HG03045 (cell line): ENCODE data around the gene COG6.

Experiments used
- ATAC-seq: cut with Tn5 transposase; IDR thresholded peaks from one replicate; pipeline ENCODE4 v1.9.1; 2021; ENCODE audit warnings: mild to moderate bottlenecking, moderate library complexity; ENCODE audit not compliant: unreplicated experiment

Gene COG6

DNA sequence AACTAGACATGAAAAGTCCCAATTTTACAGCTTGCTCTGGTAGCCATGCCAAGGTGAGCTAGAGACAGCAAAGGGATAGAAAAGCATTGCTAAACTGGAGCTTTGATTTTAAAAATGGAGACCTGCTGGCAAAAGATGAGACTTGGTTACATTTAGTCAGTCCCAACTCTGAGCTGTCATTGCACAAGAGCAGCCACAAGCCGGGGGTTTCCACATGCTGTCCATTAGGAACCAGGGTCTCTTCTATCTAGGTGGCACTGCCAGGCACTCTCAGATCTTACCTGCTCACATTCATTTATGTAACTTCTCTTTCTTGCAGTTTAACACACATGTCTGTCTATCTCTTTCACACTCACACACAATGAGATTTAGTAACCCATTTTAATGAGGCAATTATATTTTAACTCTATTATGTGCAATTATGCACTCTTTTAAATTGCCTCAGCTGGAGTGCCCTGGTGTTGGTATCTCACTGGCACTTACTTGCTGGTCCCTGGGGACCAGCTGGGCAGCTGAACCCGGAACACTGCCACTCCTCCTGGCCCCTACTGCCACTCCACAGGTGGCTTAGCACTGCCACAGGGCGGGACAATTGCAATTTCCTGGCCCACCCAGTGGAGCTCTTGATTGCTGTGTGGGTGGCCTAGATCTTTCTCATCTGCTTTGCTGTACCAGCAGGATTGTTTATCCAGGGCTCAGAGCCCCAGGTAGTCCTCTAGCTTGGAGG, 112.5 kb downstream of the COG6 start:
- ATAC-seq, result no peak

DNA sequence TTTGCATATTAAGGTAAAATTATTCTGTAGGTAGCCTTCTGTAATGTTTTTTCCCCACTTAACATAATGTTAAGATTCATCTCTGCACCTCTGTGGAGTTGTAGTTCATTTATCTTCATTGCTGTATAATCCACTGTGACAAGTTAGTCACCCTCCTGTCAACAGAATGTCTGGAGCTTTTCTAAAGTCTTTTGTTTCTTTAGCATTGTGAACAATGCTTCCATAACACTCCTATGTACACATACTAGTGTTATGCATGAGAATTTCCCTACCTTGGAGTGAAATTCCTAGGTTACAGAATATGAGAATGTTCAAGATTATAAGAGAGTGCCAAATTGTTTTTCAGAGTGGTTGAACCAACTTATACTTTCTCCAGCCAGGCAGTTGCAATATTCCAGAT, 113.5 kb downstream of the COG6 start:
- ATAC-seq, result no peak

DNA sequence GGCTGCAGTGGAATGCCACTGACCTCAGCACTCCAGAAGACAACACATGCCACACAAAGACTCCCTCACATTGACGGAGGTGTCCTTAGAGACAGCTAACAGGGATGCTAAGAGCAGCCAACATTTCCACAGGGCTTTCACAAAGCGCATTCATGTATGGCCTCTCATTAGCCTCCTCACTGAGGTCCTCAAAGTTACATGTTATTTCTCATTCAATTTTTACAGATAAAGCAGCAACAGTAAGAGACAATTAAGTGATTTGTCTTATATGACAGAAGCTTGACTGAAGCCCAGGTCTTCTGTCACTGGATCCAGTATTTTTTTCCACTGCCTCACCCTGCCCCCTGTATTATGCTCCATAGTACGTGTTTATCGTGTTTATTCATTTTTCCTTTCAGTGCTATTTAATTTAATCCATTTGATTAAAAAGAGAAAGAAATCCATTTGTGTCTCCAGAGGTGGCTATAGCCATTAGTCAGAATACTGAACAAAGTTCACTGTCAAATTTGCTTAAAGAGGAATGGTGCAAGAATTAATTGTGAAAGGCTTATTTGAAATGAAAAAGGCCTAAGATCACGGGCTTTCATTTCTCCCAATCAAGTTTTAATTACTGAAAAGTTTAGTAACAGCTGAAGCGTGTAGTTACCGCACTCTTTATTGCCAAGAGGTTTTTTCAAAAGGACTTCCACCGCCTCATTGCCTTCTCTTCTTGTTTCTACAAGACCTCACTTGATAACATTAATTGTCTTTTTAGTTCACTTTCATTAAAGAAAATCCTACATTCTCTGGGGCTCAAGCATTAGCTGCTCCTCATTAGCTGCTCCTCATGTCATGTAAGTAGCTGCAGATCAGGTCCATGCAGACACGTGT, 115.0 kb downstream of the COG6 start:
- no peak for ATAC-seq

DNA sequence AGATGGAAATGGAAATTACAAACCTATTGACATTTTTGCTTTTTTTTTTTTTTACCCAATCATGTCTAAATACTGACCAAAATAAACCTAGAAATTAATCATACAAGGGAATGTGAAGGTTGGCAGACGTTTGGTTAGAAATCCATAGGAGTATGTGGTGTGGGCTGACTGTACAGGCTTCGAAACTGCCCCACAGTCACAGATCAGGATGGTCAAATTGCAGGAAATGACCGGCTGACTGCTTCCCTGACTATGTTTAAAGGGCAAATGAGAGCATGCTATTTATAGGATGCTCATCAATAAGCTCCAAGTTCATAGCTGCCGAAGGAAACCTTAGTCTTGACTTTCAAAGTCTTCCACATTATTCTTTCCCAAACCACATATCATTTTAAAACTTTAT, 118.4 kb downstream of the COG6 start:
- ATAC-seq, result no peak

DNA sequence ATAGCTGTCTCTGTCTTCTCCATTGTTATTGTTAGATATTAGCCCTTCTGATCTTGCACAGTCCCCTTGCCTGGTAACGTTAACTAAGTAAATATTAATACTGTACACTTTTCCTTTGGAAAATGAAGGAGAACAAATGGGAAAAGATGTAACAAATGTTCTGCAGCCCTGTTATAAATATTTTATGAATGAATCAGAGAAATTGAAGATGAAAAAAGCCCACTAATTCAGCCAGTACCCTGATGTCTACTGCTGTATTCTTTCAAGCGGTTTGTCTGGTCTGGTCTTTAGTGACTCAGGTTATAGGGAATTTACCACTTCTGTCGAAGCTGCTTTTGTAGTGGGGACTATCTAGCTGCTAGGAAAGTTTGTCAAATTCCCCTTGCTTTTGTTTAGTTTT, 121.0 kb downstream of the COG6 start:
- ATAC-seq, result no peak

DNA sequence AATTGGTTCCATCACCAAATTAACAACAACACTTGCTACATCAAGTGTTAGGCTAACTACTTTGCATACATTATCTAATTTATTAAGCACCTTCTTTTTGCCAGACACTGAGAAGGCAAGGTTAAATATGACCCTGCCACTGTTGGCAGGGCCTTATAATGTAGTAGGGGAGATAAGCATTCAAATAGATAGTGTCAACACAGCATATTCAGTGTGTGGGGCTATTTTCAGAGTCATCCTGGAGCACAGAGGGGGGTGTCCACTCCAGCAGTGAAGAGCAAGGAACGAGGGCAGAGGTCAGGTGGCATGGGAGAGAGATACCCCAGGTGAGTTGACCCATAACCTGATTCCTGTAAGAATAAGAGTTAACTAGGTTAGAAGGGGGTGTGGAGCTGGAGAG, 121.6 kb downstream of the COG6 start:
- ATAC-seq, result no peak

DNA sequence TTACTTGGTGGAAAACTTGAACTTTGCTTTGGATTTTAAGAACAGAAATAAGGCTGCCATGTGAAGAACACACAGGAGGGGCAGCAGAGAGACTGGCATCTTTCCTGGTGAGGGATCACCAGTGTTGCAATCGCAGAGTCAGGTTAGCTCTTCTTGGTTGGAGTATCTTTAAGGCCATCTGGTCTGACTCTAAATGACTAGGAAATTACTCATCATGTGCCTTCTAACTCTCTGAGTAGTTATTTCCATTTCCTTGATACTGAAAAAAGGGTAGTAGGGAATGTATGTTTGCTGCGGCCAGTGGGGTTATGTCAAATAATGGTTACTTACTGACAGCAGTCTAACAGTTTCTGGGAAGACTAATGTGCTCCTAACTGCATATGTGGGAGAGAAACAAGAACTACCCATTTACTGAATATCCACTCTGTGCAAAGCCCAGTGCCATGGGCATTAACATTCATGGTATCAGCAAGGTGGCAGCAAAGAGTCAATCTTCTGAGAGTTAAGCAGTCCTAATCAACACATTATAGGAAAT, 122.1 kb downstream of the COG6 start:
- no peak for ATAC-seq

DNA sequence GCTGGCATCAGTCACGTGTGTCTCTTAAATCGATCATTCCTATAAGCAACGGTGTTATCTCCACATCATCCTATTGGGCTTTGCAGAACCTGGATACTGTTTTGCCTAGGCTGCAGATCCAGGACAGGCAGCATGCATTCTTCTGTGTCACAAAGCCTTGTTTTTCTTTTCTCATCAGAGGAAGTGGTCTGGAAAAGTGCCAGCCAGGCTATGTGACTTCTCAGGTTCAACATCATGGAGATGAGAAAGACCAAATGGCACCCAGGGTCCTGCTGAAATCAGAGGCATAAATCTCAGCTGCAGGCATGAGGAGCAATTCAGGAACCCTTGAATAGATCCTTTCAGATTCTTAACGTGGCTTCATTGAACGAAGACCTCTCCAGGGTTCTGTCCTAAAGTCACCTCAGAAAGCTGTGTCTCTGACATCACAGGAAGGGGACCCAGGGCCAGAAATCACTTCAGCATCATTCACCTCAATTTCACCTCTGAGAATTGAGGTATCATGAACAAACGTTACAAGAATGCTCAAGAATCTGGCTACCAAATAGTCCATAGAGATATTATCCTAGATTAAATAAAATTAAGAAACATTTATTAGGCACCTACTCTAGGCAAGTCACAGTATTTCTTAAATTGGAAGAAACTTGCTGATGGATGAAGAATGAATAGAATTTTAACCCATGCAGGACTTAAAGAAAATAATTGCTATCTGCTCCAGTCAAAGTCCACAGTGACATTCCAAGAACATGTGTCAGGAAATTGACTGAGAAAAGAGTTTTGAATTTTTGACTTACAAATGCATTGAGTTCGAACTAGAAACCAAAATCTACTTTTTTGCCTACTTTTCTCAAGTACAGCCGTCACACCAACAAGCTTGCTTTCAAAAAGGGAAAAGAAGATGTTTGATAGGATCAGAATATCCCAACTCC, 124.1 kb downstream of the COG6 start:
- ATAC-seq, result no peak

DNA sequence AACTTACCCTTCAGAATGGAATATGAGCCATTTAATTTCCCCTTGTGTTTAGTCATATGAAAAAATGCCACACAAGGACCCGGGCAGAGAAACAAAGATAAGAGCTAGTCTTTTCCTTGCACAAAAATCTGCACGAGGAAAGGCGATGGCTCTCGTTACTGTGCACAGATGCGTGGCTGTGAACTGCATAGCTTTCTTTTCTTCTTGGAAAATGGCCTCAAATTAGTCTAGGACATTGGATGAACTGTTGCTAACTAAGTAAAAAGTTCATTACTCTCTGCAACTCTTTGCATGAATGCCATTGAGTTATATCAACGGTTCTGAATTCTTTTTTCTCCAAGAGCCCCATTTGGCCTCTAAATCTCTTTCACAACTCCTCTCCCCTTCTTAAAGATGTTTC, 125.2 kb downstream of the COG6 start:
- no peak for ATAC-seq

DNA sequence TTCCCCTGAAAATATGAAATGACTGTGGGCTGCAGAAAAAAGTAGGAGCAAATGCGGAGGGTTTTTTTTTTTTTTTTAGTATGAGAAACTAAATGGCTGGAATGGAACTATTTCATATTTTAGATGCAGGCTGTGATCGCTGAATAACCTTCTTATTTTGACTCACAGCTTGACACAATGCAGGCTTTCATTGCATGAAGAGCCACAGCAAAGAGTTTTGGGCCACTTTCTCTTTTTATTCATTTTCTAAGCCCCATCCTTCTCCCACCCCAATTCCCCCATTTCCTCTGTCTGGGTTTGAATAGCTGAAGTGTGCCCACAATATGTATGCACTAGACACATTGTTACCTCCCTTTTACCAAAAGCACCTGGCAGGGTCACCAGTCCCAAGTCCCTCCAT, 125.9 kb downstream of the COG6 start:
- no peak for ATAC-seq

DNA sequence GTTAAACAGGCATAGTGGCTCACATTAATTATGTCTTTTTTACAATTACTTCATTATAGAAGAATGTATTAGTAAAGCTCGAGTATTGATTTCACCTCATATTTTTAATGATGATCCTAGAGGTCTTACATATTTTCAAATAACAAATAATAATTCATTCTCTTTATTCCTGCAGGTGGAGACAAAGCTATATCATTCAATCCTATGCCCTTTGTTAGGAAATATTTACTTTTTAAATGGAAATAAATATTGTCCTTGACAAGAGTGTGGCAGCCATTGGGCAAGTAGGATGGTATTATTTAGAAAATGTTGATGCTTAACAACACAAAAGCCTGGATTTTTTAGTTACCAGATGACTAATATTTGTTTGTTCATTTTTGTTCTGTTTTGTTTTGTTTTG, 127.6 kb downstream of the COG6 start:
- no peak for ATAC-seq

DNA sequence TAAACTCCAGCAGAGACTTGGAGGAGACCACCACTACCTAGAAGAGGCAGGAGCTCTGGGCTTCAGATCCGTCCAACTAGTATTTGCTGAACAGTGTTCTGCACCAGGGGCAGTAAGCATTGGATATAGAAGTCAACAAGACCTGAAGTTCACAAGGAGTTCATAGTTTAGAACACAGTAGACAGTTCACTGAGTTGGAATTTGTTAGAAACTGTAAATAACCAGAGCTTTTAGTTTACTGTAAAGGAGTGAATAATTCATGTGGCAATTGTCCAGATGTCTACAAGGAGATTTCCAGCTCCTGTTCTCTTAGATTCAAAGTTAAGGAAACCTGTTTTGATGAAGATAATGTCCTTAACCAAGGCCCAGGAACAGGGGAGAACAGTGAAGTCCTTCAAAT, 128.9 kb downstream of the COG6 start:
- ATAC-seq, result no peak

DNA sequence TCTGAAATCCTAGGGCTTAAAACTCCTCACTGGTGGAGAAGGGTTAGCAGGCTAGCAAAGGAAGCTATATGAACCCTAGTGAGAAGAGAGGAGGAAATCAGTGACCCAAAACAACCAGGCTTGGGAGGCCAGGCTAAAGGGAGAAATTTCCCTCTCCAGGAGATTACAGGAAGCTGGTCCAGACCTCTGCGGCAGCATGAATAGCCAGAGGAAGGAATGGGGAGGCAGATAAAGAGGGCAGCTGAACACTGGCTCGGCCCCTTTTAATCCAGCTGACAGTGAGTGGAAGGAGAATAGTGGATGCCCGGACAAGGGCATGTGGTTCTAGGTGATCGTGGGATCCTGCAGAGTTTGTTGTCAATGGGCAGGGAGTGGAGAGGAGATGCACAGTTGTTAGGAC, 130.6 kb downstream of the COG6 start:
- no peak for ATAC-seq

DNA sequence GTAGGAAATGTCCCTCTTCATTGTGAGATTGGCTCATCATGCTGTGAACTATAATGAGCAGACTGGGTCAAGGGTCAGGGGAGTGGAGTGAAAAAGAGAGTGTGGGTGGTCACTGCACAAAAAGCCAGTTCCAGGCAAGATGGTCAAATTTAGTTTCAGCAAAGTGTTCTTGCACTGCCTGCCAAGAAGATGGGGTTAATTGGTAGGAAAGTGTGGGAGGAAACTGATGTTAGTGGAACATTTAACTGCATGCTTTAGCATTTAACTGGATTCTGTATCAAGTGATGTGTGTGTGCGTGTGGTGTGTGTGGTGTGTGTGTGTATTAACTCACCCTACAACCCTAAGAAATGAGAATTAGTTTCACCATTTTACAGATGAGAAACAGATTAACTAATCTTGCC, 131.6 kb downstream of the COG6 start:
- no peak for ATAC-seq

DNA sequence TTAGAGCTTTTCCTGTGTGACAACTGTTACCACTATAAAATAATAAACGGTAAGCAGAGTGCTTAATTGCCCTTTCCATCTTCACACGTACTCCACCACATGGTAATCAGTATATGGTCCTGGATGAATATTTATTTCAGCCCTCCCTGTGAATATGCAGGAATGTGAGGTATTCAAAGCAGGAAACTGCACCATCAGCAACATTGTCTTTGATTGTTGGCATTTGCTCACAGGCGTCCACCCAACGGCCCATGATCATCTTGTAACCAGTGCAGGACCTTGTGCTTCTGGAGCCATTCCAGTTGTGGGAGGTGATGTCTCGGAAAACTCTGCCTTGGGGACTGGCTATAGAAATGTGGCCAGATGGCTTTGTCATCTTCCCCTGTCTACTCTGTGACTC, 132.6 kb downstream of the COG6 start:
- ATAC-seq, result no peak

DNA sequence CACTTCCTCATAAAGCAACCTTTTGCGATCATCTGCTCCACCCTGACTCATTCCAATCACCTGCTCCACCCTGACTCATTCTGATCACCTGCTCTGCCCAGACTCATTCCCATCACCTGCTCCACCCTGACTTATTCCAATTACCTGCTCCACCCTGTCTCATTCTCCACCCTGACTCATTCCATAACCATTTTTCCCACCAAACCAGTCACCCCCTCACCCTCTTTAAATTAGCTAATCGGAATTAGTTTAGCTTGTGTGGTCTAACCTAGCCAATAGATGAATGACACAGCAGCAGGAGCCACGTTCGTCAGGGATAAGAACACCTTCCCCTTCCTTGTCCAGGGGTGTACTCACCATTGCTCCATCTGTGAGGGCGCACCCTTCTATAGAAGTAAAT, 134.0 kb downstream of the COG6 start:
- no peak for ATAC-seq
